ENCODE results near the gene LDLRAD1.
A peak's percentile ranks its signal among the peaks of the same experiment; 100 is the strongest.
"Not testable (repeated sequence)": the region's sequence is repeated elsewhere in the genome, so short reads cannot be mapped to it uniquely, and the experiment has no call there.

The LDLRAD1 gene, protein sequence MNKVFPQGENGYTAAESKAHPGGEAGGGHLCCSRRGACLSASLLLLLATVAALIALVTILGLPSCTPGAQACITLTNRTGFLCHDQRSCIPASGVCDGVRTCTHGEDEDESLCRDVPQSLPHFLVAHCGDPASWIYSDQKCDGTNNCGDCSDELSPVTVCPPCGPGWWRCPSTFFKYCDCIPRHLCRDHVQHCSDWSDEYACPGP

DNA sequence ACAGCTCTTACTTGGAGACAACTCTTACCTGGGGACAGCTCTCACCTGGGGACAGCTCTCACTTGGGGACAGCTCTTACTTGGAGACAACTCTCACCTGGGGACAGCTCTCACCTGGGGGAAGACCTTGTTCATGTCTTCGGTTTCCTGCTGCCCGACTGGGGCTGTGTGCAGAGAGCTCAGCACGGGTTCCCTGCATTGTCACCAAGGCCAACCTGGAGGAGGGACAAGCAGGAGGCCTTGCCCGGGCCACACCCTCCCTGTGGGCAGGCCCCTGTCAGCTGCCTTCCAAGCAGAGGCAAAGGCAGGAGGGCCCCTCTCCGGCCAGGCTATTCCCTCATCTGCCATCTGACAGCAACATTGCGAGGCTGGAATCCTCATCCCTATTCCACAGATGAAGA is at the start of gene LDLRAD1:
Gene LDLRAD1 (minus strand): TSS at position 208 of the 400 bp plus-strand sequence. CDS start 74 bp downstream, at position 134.
- DNase-seq = no peak

DNA sequence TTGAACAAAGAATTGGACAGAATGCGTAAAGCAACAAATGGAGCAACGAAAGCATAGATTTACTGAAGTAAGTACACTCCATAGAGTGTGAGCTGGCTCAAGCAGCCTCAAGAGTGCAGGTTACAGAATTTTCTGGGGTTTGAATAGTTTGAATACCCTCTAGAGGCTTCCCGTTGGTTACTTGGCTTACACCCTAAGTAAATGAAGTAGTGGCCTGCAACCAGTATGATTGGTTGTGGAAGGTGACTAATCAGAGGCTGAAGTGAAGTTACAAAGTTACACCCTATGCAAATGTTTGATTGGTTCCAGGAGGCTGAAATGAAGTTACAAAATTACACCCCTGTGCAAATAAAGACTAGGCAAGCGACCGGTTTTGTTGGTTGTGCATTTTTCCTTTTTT is 46.3 kb upstream of the LDLRAD1 start:
- DNase-seq = no peak

DNA sequence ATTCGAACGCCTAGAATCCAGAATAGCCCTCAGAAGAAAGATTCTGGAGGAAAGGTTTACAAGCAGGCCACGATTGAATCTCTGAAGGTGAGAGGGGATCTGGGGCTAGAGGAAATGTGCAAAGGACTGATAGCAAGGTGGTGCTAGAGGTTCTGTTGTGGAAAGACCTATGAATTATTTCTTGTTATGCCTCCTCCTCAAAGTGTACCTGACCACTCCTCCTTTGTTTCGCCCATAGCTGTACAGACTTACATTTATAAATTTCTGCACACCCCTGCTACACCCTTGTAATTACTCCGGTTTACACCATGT is 36.4 kb upstream of the LDLRAD1 start:
- no peak for DNase-seq

DNA sequence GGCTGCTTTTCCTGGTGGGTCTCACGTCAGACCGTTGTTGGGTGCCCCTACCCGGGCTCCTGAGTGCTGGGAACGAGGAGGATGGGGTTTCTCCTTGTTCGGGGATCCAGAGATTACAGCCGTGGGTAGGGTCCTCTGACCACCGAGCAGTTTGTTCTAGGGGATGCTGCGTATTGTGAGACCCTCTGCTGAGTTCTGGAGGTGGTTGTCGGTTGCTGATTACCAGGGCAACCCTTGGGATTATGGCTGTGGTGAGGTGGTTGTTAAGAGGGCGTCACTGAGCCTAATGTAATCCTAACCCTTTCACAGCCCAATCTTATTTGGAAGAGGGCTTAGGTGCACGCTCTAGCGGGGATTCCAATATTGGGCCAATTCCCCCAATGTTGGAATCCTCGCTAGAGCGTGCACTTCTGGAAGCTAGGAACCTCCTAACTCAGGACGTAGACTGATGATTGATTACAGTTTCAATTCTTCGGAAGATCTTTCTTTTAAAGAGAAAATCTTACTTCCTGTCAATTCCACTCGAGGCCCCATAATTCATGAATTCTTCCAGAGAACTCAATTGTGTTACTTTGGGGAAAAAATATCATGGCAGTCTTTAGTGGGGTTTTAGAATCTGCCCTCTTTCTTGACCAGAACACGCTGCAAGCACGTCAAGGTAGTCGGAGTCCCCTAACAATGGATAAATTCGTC is 35.9 kb upstream of the LDLRAD1 start:
- DNase-seq = no peak

DNA sequence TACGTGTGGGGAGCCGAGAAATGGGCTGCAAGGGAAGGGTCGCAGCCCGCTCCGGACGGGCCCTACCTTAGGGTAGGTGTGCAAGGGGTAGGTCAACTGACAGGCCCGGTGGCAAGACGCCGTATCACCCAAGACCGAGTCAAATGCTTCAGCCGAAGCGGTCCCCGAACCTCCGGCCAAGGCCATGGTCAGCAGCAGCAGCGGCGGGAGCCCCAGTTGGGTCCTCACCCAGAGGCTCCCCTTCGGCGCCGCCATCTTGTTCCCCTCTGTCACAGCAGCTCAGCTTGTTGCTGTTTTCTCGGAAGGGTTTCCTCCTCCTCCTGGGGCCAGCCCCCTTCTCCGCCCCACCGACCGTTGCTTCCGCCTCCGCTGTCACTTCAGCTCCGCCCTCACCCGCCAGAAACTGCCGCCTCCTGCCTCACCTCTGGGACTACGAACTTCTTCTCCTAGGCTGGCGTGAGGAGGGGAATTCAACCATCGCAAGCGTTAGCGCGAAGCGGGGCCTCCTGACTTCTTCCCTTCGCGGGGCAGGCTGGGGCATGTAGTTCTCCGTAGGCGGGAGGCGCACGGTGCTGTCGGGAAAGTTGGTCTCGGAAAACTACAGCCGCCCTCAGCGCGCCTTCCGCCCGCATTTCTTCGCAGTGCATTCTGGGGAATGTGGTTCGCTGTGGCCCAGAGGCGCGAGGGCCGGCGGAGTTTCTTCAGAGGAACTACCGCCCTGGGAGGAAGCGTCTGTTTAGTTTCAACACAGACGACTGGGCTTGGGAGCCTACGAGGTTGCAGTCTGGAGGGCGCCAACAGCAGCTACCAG is 35.2 kb upstream of the LDLRAD1 start, which contains the start of the genes TCEANC2 and TMEM59:
Gene TCEANC2 (plus strand): TSS at position 675 of the 811 bp plus-strand sequence. CDS start 815 bp downstream, outside the sequence.
Gene TMEM59 (minus strand): TSS at position 271 of the 811 bp plus-strand sequence. CDS start 16 bp downstream, at position 255.
- DNase-seq = peak; percentile 95 to 99

DNA sequence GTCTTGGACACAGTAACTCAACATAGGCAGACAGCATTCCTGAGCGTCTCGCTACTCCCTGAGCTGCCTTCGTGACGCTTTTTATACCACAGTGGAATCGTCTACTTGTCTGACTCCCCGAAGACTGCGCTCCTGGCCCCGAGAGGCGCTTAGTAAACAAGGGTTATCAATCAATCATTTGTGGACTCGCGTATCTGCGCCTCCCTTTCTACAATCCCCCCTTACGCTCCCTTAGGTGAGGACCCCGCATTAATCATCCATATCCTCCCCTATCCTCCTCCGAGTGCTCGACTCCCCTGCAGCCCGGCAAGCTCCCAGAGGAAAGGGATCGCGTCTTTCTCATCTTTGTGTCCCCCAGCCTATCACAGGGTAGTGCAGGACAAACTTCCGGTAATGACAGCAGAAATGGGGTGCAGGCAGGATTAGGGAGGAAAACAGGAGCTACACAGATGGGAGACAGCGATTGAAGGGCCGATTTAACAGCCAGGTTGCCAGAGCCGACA is 34.5 kb upstream of the LDLRAD1 start:
- DNase-seq = peak; percentile 15 to 47

DNA sequence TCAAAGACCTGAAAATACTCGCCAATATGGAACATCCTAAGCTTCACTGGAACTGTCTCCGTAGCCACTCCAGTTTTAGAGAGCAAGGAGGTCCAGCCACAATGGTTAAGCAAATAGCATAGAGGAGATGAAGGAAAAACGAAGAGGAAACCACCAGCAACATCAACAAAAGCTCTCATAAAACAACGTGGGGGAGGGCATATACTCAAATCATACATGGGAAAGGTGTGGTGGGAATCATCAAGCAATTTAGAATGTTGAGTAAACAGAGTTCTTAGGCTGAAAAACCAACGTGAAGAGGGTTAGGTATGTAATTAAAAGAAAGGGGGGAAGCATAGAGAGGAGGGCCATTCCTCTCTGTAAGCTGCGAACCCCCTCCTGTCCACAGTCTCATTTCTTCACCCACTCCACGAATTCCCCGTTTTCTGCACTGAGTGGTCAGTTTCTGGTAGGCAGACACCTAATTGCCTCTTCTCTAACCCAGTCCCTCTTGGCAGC is 34.0 kb upstream of the LDLRAD1 start:
- no peak for DNase-seq

DNA sequence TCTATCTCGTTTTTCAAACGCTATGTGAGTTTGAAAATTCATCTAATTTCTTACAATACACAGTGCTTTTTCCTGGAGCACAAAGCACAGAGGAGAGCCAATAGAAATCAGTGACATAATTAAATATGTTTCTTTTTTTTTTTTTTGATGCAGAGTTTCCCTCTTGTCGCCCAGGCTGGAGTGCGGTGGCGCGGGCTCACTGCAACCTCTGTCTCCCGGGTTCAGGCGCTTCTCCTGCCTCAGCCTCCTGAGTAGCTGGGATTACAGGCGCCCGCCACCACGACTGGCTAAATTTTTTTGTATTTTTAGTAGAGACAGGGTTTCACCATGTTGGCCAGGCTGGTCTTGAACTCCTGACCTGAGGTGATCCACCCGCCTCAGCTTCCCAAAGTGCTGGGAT is 32.4 kb upstream of the LDLRAD1 start:
- not testable (repeated sequence) for DNase-seq

DNA sequence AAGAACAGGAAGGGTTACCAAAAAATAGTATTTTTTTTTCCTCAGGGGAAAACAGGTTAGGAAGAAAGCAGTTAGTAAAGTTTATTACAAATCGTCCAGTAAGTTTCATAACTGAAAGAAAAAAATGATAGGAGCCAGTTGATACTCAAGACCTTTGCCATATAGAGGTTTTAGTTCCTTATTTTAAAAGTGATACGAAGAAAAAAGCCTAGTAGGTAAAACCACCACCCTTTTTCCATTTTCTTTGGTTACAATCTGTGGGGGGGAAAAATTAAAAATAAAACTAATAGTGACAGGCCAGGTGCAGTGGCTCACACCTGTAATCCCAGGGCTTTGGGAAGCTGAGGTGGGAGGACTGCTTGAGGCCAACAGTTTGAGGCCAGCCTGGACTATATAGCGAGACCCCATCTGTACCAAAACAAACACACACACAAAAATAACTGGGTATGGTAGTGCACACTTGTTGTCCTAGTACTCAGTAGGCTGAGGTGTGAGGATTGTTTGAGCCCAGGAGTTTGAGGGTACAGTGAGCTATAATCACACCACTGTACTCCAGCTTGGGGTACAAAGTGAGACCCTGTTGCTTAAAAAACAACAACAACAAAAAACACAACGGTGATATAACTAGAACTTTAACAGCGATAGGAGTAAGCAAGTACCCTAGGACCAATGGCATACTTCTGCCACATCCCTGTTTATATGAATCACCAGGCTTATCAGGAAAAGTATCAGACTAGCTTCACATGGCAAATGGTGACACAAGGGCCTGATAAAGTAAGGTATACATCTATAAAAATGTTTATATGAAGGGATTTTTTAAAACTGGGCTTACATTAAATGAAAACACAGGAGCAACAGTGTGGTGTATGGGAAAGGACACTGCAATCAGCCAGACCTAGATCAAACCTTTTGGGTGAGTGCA is 29.7 kb upstream of the LDLRAD1 start:
- DNase-seq = no peak

DNA sequence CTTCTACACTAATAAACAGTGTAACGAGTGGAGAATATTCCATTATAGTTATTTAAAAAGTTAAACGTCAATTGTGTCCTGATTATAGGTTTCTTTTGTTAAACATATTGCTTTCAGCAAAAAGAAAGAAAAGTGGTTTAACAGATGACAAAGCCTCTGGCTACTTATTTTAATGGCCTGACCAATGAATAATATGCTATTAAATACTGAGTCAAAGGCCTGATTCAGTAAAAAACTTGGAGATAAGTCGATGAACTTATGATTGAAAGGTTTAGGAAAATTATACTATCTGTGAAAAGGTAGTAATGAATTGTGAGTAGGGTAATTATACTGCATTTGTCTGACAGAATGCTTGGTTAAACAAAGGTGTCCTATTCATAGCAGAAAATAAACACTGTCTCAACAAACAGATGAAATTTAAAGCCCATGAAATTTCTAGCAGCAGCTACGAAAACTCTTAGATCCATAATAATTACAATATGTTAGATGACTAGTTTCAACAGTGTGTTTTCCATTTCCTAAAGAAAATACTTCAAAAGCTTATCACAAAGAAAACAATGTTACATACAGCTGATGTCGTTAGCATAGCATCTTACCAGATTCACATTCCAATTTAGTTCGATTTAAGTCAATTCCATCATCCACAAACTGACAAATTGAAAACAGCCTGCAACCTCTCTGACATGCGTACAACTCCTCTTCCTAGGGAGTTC is 28.8 kb upstream of the LDLRAD1 start:
- DNase-seq = no peak

DNA sequence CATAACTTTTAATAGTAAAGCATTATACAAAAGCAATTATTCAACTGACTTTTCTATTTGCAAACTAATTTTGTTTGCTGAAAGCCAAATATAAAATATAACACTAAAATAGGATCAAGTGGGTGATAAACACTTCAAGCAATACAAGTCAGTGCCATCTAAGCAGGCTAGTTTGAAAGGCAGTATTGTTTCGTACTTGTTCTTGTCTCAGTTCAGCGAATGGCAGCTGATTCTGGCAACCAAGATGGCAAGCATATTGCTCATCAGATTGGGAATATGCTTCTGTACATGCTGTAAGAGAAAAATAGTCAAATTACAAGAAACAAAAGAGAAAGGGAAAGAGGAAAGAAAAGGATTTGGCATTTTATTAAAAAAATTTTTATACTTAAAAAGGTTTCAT is 27.5 kb upstream of the LDLRAD1 start:
- DNase-seq = peak in 1 of 2 donors; percentile 48

DNA sequence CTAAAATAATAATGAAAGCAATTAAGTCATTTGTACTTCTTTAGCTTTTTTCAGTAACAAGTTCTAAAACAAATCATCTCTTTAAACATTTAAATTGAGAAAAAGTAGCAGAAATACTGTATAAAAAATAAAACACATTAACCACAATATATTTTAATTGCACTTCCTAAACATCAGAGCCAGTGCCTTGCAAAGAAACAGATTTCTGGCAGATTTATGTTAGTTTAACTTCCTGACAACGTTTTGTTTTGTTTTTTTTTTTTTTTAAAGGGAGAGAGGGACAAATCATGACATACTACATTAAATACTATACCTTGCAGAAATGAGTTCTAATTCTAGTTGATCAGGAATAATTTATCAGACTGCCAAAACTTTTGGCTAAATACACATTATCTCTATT is 23.8 kb upstream of the LDLRAD1 start:
- DNase-seq = no peak

DNA sequence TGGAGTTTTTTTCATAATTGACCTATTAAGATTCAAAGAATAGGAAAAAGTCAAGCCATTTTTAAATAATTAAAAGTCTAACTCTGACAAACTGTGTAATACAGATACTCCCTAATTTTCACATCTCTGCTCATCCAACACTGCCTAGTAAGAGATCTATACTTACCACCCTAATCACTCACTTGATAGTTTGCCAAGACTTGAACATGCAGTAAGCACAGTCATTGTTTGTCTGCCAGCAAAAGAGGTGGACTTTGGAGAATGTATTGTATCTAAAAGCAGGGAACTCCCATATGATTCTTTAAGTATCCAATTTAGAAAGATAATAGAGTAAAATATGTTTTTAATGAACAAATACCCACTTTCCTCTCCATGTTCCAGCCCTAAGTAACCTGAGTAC is 19.5 kb upstream of the LDLRAD1 start:
- DNase-seq = no peak

DNA sequence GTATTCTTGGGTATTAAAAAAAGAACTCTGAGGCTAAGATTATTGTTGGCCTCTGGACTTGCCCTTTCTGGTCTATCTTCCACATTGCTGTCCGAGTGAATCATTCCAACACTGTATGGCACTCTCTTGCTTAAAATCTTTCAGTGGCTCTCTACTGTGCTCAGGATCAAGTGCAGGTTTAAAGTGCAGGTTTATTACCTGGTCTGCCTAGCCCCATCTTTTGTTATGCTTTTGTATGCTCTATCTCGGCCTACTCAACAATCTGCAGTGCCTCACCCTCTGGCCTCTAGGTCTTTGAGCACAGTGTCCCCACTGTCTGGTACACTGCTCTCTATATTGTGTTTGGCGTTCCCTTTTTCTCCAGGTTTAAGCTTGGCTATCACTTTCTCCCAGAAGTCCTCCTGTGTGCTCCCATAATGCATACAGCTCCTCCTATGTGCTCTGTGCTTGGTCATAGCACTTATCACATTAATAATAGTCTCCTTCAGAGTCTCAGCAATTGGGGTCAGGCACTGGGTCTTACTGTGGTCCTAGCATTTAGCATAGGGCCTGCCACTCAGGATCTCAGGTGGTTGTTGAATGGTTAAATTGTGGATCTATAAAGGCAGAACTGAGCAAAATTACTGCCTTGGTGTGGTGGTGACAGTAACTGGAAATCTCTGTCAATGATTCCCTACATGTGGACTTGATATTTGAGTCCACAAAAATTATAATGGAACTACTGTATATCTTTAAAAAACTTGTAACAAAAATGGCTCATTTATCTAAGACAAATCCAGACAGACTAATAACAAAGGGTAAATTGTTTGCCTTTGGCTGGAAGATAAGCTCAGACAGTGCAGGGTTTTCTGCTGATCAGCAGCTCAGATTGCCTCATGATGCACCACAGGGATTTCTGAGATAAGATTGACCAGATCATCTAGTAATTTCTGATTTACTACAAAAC is 10.6 kb upstream of the LDLRAD1 start:
- DNase-seq = peak in 1 of 2 donors; percentile 77

DNA sequence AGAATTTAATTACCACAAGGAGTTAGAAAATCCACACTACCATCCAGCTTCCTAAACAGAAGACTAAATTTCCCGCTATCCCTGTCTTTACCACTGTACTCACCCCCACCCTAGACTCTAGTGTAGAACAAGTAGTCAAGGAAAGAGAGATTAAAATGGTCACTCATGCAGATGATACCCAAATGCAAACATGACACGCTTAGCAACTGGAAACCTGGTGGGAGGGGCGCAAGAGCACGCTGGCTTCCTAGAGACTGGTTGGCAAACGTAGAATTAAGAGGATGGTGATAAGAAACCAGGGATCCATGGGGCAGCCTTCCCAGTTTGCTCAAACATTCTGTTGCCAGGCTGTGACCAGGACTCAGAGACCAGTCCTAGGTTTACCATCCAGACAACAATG is 9.9 kb upstream of the LDLRAD1 start:
- DNase-seq = no peak

DNA sequence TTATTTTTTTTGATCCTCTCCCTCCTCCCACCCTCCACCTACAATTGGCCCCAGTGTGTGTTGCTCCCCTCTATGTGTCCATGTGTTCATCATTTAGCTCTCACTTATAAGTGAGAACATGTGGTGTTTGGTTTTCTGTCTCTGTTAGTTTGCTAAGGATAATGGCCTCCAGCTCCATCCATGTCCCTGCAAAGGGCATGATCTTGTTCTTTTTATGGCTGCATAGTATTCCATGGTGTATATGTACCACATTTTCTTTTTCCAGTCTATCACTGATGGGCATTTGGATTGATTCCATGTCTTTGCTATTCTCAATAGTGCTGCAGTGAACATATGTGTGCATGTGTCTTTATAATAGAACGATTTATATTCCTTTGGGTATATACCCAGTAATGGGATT is 6.8 kb upstream of the LDLRAD1 start:
- DNase-seq = not testable (repeated sequence)

DNA sequence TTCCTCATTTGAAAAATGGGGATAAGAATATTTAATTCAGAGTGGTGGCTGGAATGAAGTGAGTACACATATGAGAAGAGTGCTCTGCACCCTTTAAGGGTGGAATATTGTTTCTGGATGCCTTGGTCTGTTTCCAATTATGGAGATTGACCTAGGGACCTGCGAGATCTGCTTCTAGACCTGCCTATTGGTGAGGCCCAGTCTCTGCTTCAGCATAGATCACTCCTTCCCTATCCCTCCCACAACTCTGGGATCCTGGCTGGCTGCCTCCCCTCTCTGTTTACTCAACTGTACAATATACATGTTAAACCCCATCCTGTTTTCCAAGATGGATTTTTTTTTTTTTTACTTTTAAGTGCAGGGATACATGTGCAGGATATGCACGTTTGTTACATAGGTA is 6.4 kb upstream of the LDLRAD1 start:
- no peak for DNase-seq

DNA sequence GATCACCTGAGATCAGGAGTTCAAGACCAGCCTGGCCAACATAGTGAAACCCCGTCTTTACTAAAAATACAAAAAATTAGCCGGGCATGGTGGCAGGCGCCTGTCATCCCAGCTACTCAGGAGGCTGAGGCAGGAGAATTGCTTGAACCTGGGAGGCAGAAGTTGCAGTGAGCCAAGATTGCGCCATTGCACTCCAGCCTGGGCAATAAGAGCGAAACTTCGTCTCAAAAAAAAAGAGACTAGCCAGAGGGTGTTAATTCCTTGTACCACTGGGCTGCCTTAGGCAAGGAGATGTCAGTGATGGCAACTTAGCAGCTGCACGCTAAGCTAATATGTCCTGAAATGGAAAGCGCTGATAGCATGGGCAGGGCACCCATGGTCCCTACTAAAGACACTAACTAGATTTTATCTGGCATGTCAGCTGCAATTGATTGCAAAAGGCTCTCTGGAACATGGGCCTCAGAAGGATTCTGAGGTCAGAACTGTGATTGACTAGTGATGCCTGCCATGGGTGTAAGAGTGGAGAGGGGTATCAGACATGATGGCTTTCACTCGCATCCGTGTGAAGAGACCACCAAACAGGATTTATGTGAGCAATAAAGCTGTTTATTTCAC is 1.7 kb upstream of the LDLRAD1 start:
- not testable (repeated sequence) for DNase-seq

DNA sequence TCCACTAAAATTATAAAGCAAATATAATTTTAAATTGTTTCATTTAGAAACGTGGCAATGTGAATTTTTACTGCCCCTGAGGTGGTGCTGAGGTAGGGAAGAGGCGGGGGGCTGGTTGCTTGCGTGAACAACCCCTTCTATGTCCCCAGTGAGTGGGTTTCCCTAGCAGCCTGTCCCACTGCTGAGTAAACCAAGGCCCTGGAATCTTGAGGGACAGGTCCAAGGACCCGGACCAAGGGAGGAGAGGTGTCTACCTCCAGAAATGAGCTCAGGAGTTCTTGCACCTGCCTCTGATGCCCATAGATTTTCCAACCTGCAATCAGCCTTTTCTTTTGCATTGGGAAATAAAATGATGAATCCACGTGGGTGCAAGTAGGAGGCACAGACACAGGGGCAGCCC is 649 bp upstream of the LDLRAD1 start:
- no peak for DNase-seq
